HL-60/S4 treated with phorbol 12-myristate 13-acetate at 8.2 ng/mL for 4 days and 3 days (cell line): Measurements from ENCODE around the gene TIMM44.
"Not testable (repeated sequence)": the region's sequence is repeated elsewhere in the genome, so short reads cannot be mapped to it uniquely, and the experiment has no call there.

Experiments
- in situ Hi-C: fragments of 300-500 bp; cut with MboI; formaldehyde crosslinking; loops from 2 replicates; pipeline ENCODE4 v1.15.0; 2022; ENCODE audit warnings: low sequenced_read_pairs

Gene TIMM44

DNA sequence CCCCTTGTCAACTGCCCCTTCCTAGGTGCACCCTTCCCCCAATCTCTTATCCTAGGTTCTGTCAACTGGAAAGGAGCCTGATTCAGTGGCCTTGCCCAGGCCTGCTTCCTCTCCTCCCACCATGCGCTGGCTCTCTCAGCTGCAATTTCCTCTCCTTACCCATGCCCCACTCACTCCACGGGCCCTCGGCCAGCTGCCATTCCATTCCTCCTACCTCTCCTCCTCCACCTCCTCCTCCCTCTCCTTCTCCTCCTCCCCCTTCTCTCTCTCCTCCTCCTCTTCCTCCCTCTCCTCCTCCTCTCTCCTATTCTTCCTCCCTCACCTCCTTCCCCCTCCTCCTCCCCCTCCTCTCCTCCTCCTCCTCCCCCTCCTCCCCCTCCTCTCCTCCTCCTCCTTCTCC lies 9.6 kb upstream of the TIMM44 start:
- in situ Hi-C loops: no loop called here

DNA sequence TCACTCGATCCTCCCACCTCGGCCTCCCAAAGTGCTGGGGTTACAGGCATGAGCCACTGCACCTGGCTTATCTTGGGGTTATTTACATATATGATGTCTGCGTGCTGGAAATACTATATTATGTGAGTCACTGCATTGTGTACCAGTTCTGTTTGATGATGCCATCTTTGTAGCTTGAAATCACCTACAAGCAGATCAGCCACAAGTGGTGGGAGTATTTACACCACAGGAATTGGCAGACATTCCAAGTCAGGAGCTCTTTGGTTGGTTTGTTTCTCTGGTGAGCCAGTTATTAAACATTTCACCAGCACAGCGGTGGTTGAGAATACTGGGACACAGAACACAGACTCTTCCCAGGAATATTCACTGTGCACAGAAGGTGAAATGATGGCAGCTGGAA lies 4.5 kb upstream of the TIMM44 start:
- in situ Hi-C loops: no loop called here

DNA sequence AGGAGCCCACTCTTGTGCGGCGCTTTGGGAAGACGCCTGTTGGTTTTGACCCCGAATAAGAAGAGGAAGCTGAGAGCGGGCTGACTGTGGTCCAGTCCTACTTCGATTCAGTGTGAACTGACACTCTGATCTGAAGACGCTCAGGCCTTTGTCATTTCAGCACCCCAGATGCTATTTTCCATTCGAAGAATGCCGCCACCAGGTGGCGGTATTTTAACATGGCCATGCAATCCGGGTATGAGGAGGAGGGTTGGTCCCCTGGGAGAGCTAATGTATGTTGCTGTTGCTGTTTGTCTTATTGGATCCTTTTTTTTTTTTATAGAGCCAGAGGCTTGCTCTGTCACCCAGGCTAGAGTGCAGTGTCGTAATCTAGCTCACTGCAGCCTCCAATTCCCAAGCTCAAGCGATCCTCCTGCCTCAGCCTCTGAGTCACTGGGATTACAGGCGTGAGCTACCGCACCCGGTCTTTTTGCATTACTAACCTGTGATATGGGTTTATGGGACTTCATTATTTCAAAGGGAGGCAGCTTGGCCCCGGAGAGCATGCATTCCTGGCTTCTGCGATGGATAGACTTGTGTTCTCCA lies 803 bp upstream of the TIMM44 start:
- in situ Hi-C loops: no loop called here

DNA sequence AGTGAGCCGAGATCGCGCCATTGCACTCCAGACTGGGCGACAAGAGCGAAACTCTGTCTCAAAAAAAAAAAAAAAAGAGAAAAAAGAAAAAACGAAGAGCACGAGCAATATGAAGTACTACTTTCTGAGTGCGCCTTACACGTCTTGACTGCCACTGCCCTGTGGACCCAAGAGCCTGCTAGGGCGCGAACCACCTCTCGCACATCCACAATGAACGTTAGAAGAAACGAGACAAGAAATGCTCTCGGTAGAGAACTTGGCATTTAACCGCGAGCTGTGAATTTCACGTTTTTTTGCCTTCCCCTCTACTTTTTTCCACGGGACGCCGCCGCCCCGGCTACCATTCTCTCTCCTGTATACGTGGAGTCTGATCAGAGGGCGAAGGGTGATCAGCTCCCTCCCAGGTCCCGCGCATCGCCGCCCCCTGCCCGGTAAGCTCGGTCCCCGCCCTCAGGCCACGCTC lies 454 bp downstream of the TIMM44 start:
- in situ Hi-C loops: no loop called here

DNA sequence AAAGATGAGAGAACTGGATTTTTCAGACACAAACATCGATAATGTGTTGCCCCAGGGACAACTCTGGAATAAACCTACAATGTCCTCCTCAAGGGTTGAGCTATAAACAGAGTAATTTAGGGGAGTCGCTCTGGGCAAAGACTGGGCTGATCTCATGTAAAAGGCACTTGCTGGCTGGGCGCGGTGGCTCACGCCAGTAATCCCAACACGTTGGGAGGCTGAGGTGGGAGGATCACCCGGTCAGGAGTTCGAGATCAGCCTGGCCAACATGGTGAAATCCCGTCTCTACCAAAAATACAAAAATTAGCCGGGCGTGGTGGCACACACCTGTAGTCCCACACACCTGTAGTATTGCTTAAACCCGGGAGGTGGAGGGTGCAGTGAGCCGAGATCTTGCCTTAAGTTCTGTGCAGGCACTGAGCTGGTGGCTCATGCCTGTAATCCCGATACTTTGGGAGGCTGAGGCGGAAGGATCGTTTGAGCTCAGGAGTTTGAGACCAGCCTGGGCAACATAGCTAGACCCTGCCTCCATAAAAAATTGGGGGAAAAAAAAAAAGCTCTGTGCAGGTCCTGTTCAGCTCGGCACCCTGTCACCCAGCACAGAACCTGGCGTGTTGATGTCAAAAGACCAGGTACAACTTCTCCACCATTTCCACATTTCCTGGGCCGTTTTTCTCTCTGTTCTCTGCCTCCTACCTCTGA lies 1.4 kb downstream of the TIMM44 start:
- in situ Hi-C loops: no loop called here

DNA sequence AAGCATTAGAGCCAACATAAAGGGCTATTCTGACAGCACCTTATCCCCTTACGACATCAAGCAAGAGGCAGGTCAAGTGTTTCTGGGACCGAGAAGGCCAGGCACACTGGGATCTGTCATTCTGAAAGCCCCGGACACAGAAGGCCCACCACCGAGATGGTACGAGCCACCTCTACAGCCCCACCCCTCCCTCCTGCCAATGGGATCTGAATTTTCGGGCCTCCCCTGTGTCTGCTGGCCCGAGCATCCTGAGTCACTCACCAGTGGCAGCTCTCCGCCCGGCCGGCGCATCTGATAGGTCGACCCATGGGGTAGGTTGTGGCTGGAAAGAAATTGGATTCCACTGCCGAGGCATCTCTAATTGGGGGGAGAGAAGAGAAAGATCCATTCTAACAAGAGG lies 2.6 kb downstream of the TIMM44 start:
- in situ Hi-C loops: no loop called here

DNA sequence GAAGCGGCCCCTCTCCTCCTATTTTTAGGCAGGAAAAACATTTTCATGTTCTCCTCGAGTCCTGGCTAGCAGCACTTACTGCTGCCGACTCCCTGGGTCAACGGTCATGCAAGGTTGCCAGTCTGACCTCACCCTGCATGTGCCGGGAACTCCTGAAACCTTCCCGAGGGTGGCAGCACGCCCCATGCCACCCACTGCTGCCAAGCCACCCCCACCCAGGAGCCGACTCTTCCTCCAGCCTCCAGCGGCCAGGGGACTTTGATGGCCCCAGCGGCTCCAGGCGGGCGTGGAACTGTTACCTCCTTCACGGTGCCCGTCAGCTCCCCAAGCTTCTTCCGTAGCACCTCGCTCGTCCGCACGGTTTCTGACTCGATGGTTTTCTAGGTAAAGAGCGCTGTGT lies 8.7 kb downstream of the TIMM44 start:
- in situ Hi-C loops: no loop called here

DNA sequence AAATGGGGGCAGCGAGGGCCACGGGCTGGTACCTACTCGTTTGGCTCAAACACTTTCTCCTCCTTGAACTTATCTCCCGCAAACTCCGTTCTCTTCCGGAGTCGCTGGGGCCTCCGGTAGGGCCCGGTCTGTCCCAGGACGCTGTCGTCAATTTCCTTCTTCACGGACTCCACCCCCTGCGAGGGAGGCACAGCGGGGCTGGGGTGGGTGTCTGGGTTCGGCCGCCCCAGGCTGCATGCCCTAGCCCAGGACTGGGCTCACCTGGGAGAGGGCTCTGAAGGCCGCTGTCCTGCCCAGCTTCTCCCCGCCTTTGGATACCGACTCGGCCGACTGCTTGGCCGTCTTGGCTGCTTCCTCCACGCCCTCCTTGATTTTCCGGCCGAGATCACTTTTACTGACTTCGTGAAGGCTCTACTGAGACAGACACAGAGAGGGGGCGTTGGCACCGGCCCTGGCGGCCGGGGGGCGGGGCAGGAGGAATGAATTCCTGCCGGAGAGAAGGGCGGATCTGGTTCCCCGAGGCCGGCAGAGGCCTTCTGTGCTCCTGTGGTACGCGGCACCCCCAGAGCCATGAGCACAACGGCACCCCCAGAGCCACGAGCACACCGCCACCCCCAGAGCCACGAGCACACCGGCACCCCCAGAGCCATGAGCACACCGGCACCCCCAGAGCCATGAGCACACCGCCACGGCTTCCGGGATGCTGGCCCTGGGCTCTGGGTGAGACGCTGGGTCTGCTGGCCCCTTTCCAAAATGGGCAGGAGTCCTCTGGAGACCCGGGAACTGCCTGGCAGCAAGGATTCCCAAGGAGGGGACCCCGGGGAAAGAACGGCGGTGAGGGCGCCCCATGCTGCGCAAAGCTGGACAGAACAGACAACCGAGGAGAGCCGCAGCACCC lies 9.4 kb downstream of the TIMM44 start:
- in situ Hi-C loops: no loop called here

DNA sequence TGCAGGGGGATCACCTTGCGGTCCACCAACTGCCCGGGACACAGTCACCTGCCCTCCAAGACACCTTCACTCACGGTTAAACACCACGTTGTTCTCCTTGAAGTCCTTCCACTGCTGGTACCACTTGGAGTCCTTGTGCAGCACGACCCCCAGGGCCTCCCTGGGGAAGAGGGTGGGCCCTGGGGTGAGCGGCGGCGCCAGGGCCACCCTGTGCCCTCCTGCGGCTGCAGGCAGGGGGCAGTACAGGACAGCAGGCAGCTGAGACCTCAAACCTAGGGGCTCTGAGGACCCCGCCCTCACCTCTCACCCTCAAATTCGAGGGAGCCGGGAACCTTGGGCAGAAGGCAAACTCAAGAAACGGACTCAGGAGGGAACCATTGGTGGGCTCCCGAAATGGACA lies 10.1 kb downstream of the TIMM44 start:
- in situ Hi-C loops: no loop called here

DNA sequence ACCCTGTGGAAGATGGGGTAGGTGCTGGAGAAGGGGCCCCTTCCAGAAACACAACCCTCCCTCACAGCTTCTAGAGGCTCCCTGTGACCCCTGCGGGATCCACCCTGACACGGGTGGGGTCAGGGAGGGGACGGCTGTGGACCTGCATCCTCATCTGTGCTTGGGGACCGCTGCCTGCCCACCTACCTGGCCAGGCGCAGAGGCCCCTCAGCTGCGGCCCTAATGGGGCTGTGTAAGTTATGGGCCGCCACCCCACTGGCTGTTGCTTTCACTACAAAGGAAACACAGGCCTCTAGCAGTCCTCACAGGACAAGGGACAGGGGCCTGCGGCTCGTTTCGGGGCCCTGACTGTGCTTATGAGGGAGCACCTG lies 10.6 kb downstream of the TIMM44 start:
- in situ Hi-C loops: no loop called here

DNA sequence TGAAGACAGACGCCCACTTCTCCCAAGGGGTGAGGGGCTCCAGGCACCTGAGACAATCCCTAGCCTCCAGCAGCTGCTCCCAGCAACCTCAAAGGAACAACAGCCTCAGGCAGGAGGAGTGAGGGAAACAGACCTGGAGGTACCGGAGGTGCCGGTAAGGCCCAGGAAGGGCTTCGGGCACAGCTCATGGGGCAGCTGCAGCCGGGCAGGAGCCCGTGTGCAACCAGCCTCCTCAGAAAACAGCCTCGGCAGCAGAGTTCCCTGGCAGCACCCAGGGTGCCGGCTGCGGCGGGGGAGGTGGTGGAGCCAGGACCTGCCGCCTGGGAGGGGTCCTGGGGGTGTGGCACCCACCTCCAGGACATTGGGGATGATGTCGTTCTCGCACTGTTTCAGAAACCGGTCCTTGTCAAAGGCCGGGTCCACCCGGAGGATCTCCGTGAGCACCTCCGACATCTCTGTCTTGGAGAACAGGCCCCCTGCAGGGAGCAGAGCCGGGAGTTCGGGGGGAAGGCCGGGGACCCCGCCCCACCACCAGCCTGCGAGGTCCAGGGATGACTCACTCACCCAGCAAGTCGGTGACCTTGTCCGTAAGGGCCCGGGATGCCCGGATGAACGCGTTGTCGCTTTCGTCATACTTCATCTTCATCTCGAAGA lies 11.1 kb downstream of the TIMM44 start:
- in situ Hi-C loops: no loop called here

DNA sequence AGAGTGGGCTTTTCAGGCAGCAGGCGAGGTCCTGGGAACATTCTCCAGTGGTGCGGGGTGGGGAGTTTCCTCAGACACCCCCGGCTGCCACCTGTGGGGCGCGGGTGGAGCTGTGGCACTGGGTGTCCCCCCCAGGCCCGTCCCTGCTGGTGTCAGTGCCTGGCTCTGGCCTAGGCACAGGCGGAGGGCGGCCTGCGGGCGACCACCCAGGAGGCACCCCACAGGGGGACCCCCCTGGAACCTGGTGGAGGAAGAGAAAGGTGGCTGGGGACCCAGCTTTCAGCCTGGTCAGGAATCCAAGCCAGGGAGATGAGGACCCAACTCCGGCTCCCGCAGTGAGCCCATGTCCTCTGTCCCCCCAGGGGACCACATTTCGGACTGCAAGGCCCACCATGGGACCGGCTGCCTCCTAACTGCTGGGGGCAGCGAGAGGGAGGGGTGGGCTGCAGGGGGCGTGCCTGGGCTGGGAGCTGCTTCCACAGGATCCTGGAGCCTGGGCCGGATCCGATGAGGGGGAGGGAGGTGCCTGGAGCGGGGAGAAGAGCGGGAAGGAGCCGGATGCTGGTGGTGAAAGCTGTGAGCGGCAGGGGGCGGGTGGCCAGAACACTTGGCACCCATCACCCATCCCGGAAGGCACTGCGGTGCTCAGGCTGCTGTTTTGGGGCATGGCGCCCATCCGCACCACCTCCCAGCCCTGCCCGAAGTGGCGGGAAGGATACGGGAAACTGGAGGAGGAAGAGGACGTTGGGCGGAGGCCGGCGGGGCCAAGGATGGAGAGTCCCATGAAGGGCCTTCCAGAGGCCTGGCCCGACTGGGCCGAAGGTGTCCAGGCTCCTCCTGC lies 12.0 kb downstream of the TIMM44 start:
- in situ Hi-C loops: no loop called here

DNA sequence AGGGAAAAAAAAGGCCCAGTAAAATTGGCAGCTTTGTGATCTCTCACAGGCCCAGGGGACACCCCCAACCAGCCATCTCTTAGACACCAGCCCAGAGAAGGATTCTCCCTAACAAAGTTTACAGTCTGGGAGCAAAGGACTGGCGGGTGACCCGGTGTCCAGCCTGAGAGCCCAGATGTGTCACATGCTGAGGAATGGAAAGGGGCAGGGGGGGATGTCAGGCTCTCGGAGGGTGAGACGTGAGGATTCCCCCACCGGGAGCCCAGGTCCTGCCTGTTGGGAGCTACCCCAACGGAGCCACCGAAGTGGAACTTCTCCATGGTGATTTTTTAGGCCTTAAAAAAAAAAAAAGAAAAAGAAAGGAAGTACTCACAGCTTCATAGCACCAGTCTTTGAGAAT lies 12.7 kb downstream of the TIMM44 start:
- in situ Hi-C loops: no loop called here

DNA sequence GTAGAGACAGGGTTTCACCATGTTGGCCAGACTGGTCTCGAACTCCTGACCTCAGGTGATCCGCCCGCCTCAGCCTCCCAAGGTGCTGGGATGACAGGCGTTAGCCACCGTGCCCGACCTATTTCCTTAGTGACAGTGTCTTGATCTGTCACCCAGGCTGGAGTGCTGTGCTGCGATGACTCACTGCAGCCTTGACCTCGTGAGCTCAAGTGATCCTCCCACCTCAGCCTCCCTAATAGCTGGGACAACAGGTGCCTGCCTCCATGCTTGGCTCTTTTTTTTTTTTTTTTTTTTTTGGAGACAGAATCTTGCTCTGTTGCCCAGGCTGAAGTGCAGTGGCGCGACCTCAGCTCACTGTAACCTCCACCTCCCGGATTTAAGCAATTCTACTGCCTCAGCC lies 13.4 kb downstream of the TIMM44 start:
- in situ Hi-C loops: not testable (repeated sequence)

DNA sequence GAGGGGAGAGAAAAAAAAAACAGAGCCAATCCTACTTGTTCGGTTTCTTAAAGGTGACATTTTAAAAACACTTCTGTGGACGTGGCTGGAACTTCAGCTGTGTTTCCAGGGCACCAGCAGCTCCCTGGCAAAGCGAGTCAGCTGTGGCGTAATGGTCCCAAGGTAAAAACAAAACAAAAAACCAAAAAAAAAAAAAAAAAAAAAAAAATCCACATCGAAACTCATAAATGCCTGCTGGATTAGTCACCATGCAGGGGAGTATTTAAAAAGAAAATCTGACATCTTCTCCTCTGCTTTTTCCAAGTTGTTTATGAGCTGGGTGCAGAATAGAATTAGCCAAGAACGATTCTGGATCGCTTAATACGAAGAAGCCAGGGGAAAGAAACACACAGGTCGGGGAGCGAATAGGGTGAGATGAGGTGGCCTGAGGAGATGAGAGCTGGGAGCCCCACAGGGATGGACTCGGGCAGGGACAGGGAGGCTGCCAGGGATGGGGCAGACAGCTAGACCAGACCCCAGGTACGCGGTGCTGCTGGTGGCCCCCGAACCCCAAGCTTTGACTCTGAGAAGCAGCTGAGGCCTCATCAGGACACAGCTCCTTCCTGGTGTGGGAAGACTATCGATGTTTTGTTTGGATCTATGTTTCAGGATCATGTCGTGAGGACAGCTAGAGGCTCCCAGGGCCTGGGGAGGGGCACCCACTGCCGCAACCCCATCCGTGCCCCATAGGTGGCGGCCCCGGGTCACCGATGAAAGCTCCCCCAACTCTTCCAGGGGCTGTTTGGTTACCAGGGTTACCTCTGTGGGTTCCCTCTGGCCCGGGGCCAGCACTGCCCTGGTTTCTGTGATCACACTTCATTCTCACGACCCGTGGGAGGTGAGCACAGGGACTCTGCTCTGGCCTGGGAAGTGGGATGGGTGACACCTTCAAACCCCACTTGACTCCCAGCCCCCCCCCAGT lies 14.4 kb downstream of the TIMM44 start:
- in situ Hi-C loops: no loop called here

DNA sequence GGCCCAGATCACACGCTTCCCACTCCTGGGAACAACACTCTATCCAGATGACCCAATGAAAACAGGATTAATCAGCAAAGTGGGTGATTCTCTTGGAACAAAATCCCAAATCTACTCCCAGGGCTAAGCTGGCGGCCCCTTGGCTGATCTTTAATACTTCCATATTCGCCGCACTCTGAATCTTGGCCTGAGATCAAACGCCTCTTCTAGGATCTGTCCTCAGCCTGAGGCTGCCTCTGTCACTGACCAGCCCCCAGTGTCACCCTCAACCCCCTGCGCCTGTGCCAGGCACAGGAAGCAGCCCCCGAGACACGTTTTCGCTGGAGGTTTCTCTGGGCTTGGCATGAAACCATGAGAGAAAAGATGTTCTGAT lies 15.1 kb downstream of the TIMM44 start:
- in situ Hi-C loops: no loop called here

DNA sequence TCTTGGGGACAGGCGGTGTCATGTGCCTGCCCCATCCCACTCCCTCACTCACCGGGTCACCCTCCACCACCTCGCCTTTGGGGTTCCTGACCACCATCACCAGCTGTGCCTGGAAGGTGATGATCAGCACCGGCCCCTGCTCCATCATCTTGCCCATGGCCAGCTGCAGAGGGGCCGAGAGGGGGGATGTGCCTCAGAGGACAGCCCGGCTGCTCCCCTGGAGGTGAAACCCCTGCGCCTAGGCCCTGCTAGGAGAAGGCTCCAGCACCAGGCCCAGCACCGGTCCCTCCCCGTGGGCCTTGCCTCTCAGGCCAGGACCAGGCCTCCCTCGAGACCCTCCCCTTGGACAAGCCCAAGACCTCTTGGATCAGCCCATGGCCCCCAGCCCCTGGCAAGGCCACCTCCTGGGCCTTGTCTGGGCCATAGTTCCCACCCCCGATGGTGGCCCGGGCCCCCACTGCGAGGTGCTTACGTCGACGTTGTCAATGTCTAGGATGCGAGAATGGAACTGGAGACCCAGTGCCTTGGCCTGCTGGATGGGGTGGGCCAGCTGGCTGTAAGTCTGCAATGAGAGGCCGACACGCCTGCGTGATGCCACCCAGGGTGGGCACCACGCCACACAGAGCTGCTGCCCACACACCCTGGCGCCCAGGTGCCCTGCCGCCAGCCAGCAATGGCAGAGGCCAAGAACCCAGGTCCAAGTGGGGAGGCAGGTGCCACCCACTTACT lies 15.7 kb downstream of the TIMM44 start:
- in situ Hi-C loops: no loop called here

DNA sequence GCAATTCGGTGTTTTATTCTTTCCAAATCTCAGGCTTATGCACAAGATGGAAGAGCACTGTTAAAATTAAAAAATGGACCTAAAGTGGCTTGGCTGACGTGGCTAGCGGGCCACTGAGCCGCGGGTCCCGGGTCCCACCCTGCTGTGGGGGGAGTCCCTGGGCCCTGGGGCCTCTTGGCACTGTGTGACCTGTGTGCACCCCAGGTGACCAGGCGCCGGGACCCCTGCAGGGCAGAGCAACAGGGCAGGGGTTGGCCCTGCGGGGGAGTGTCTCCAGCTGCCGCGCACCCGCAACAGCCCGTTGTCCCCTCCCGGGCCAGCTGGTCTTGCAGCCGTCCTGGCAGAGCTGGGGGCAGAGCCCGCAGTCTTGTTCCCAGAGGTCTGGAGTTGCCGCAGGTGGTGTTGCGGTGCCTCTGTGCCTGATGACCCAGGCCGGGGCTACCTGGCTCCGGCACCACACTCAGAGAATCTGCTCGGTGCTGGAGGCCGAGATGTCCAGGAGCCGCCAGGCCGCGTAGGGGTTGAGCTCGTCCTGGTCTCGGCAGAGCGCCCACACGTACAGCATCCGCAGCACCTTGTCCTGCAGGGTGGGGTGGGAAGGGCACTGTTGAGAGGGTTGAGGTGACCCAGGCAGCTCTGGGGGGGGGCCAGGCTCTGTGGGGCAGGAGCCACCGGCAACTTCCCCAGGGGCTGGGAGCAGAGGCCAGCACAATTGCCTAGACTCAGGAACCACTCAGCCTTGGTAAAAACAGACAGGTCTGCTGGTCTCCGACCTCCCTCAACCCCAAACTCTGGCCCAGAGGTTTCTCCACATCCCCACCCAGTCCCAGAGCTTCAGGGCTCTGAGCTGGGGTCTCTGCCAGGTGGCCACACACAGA lies 16.5 kb downstream of the TIMM44 start:
- in situ Hi-C loops: no loop called here
